Measurements from ENCODE around the gene PRKG1.
"Not testable (repeated sequence)": the region's sequence is repeated elsewhere in the genome, so short reads cannot be mapped to it uniquely, and the experiment has no call there.

The PRKG1 gene

GRCh38 chr10:51244748-51245490, 170.6 kb downstream of the PRKG1 start:
- H3K27ac ChIP-seq (ENCODE audit: low read depth, low read length, severe bottlenecking) = peak overlapping the region; percentile 78
- no peaks in the 10 kb centered on the region for H3K36me3 ChIP-seq (ENCODE audit: control insufficient read depth, insufficient read depth, low read length)
- no peaks in the 10 kb centered on the region for H3K9me3 ChIP-seq (ENCODE audit: control insufficient read depth, low read length)
- WGBS, 2 experiments (ENCODE audit: insufficient coverage in 2 of 2) = 0 to 46% methylated on average over 1 to 2 of the region's 4 CpGs
- H3K4me3 ChIP-seq (ENCODE audit: extremely low read depth, insufficient read depth, low read length, poor library complexity, severe bottlenecking) = no peak overlapping the region
- H3K4me1 ChIP-seq (ENCODE audit: control insufficient read depth, insufficient read depth, low read length, poor library complexity, severe bottlenecking) = peaks cover 3% of the 10 kb centered on the region

GRCh38 chr10:51246156-51246555, 171.9 kb downstream of the PRKG1 start:
- Histone ChIP-seq H3K9me3 (ENCODE audit: control insufficient read depth, low read length) (no peaks in the 10 kb centered on the region), H3K36me3 (ENCODE audit: control insufficient read depth, insufficient read depth, low read length) (no peaks in the 10 kb centered on the region), H3K4me1 (ENCODE audit: control insufficient read depth, insufficient read depth, low read length, poor library complexity, severe bottlenecking) (peaks cover 3% of the 10 kb centered on the region), H3K4me3 (ENCODE audit: extremely low read depth, insufficient read depth, low read length, poor library complexity, severe bottlenecking) (no peak overlapping the region), H3K27ac (ENCODE audit: low read depth, low read length, severe bottlenecking) (no peak overlapping the region)
- no CpG with 5 or more reads among the region's 1 CpG for WGBS, 2 experiments (ENCODE audit: insufficient coverage in 2 of 2)

GRCh38 chr10:51250278-51250920, 176.1 kb downstream of the PRKG1 start:
- Histone ChIP-seq H3K27ac (ENCODE audit: low read depth, low read length, severe bottlenecking) (no peak overlapping the region), H3K36me3 (ENCODE audit: control insufficient read depth, insufficient read depth, low read length) (no peaks in the 10 kb centered on the region), H3K9me3 (ENCODE audit: control insufficient read depth, low read length) (no peaks in the 10 kb centered on the region), H3K4me1 (ENCODE audit: control insufficient read depth, insufficient read depth, low read length, poor library complexity, severe bottlenecking) (no peaks in the 10 kb centered on the region), H3K4me3 (ENCODE audit: extremely low read depth, insufficient read depth, low read length, poor library complexity, severe bottlenecking) (no peak overlapping the region)
- 91 to 100% methylated on average over 1 of the region's 1 CpG for WGBS, 2 experiments (ENCODE audit: insufficient coverage in 2 of 2)

GRCh38 chr10:51251110-51251509, 176.8 kb downstream of the PRKG1 start:
- Histone ChIP-seq H3K4me3 (ENCODE audit: extremely low read depth, insufficient read depth, low read length, poor library complexity, severe bottlenecking) (no peak overlapping the region), H3K4me1 (ENCODE audit: control insufficient read depth, insufficient read depth, low read length, poor library complexity, severe bottlenecking) (no peaks in the 10 kb centered on the region), H3K36me3 (ENCODE audit: control insufficient read depth, insufficient read depth, low read length) (no peaks in the 10 kb centered on the region), H3K9me3 (ENCODE audit: control insufficient read depth, low read length) (no peaks in the 10 kb centered on the region), H3K27ac (ENCODE audit: low read depth, low read length, severe bottlenecking) (no peak overlapping the region)
- 60% methylated on average over 1 of the region's 1 CpG; no CpG with 5 or more reads in 1 of the 2 experiments for WGBS, 2 experiments (ENCODE audit: insufficient coverage in 2 of 2)

- Histone ChIP-seq H3K27ac (ENCODE audit: low read depth, low read length, severe bottlenecking) (no peak overlapping the region), H3K4me1 (ENCODE audit: control insufficient read depth, insufficient read depth, low read length, poor library complexity, severe bottlenecking) (no peaks in the 10 kb centered on the region), H3K4me3 (ENCODE audit: extremely low read depth, insufficient read depth, low read length, poor library complexity, severe bottlenecking) (no peak overlapping the region), H3K36me3 (ENCODE audit: control insufficient read depth, insufficient read depth, low read length) (no peaks in the 10 kb centered on the region), H3K9me3 (ENCODE audit: control insufficient read depth, low read length) (no peaks in the 10 kb centered on the region)
- 75% methylated on average over 2 of the region's 4 CpGs; no CpG with 5 or more reads in 1 of the 2 experiments for WGBS, 2 experiments (ENCODE audit: insufficient coverage in 2 of 2)
Observed at GRCh38 chr10:51255381-51255780, 181.1 kb downstream of the PRKG1 start.

- H3K4me3 ChIP-seq (ENCODE audit: extremely low read depth, insufficient read depth, low read length, poor library complexity, severe bottlenecking) = no peak overlapping the region
- H3K27ac ChIP-seq (ENCODE audit: low read depth, low read length, severe bottlenecking) = peak overlapping the region; percentile 6
- no peaks in the 10 kb centered on the region for H3K9me3 ChIP-seq (ENCODE audit: control insufficient read depth, low read length)
- WGBS, 2 experiments (ENCODE audit: insufficient coverage in 2 of 2) = 78 to 86% methylated on average over 5 of the region's 7 CpGs
- no peaks in the 10 kb centered on the region for H3K36me3 ChIP-seq (ENCODE audit: control insufficient read depth, insufficient read depth, low read length)
- H3K4me1 ChIP-seq (ENCODE audit: control insufficient read depth, insufficient read depth, low read length, poor library complexity, severe bottlenecking) = no peaks in the 10 kb centered on the region
Observed at GRCh38 chr10:51257511-51258248, 183.4 kb downstream of the PRKG1 start.

GRCh38 chr10:51260376-51260775, 186.1 kb downstream of the PRKG1 start:
- Histone ChIP-seq H3K36me3 (ENCODE audit: control insufficient read depth, insufficient read depth, low read length) (no peaks in the 10 kb centered on the region), H3K4me1 (ENCODE audit: control insufficient read depth, insufficient read depth, low read length, poor library complexity, severe bottlenecking) (no peaks in the 10 kb centered on the region), H3K4me3 (ENCODE audit: extremely low read depth, insufficient read depth, low read length, poor library complexity, severe bottlenecking) (no peak overlapping the region), H3K27ac (ENCODE audit: low read depth, low read length, severe bottlenecking) (no peak overlapping the region), H3K9me3 (ENCODE audit: control insufficient read depth, low read length) (no peaks in the 10 kb centered on the region)
- WGBS, 2 experiments (ENCODE audit: insufficient coverage in 2 of 2) = no CpG with 5 or more reads among the region's 2 CpGs

GRCh38 chr10:51266496-51266895, 192.2 kb downstream of the PRKG1 start:
- Histone ChIP-seq H3K4me3 (ENCODE audit: extremely low read depth, insufficient read depth, low read length, poor library complexity, severe bottlenecking) (no peak overlapping the region), H3K27ac (ENCODE audit: low read depth, low read length, severe bottlenecking) (no peak overlapping the region), H3K4me1 (ENCODE audit: control insufficient read depth, insufficient read depth, low read length, poor library complexity, severe bottlenecking) (no peaks in the 10 kb centered on the region), H3K9me3 (ENCODE audit: control insufficient read depth, low read length) (no peaks in the 10 kb centered on the region), H3K36me3 (ENCODE audit: control insufficient read depth, insufficient read depth, low read length) (no peaks in the 10 kb centered on the region)
- WGBS, 2 experiments (ENCODE audit: insufficient coverage in 2 of 2) = 100% methylated on average over 1 of the region's 3 CpGs; no CpG with 5 or more reads in 1 of the 2 experiments

- H3K4me1 ChIP-seq (ENCODE audit: control insufficient read depth, insufficient read depth, low read length, poor library complexity, severe bottlenecking); H3K9me3 ChIP-seq (ENCODE audit: control insufficient read depth, low read length); H3K36me3 ChIP-seq (ENCODE audit: control insufficient read depth, insufficient read depth, low read length); H3K4me3 ChIP-seq (ENCODE audit: extremely low read depth, insufficient read depth, low read length, poor library complexity, severe bottlenecking); H3K27ac ChIP-seq (ENCODE audit: low read depth, low read length, severe bottlenecking): not testable (repeated sequence)
- 39 to 52% methylated on average over 6 to 7 of the region's 8 CpGs for WGBS, 2 experiments (ENCODE audit: insufficient coverage in 2 of 2)
Observed at GRCh38 chr10:51267980-51268570, 193.8 kb downstream of the PRKG1 start.

GRCh38 chr10:51269821-51270220, 195.5 kb downstream of the PRKG1 start:
- Histone ChIP-seq H3K36me3 (ENCODE audit: control insufficient read depth, insufficient read depth, low read length) (no peaks in the 10 kb centered on the region), H3K9me3 (ENCODE audit: control insufficient read depth, low read length) (no peaks in the 10 kb centered on the region), H3K4me3 (ENCODE audit: extremely low read depth, insufficient read depth, low read length, poor library complexity, severe bottlenecking) (no peak overlapping the region), H3K4me1 (ENCODE audit: control insufficient read depth, insufficient read depth, low read length, poor library complexity, severe bottlenecking) (no peaks in the 10 kb centered on the region), H3K27ac (ENCODE audit: low read depth, low read length, severe bottlenecking) (no peak overlapping the region)
